Uterus (tissue), 4 donors: ENCODE results near the gene CALN1. TPM values are rescaled to one million over a fixed set of nuclear protein-coding genes. Genes with fewer than 3 reads are reported as not detected.

Experiments used
- DNase-seq, 2 donors: peaks; one replicate each; pipeline ENCODE4 v3.0.0-alpha.2; 2019 to 2020
- H3K27ac ChIP-seq, 2 donors: fragments of 200-600 bp; sonication (generic); 1 replicate in 1 of 2; 2 replicates in 1 of 2; pipeline ENCODE4 v1.5.1; 2016 to 2018
- H3K27me3 ChIP-seq, 2 donors: fragments of 200-600 bp; sonication (generic); one replicate each; pipeline ENCODE4 v1.5.1; 2018 to 2019; ENCODE audit warnings: control low read depth in 1 of 2
- H3K36me3 ChIP-seq, 2 donors: fragments of 200-600 bp; sonication (generic); one replicate each; pipeline ENCODE4 v1.5.1; 2019; ENCODE audit warnings: control low read depth in 1 of 2
- H3K4me1 ChIP-seq, 2 donors: fragments of 200-600 bp; sonication (generic); one replicate each; pipeline ENCODE4 v1.5.1; 2018 to 2019; ENCODE audit warnings: control low read depth in 1 of 2
- H3K4me3 ChIP-seq, 2 donors: fragments of 200-600 bp; sonication (generic); 1 replicate in 1 of 2; 2 replicates in 1 of 2; pipeline ENCODE4 v1.5.1; 2018 to 2019; ENCODE audit warnings: mild to moderate bottlenecking in 1 of 2
- H3K9me3 ChIP-seq, 2 donors: fragments of 200-600 bp; sonication (generic); one replicate each; pipeline ENCODE4 v1.5.1; 2019; ENCODE audit warnings: control low read depth in 1 of 2
- CTCF ChIP-seq, 4 experiments: fragments of 200-600 bp in 2 of 4; fragments of 450-650 bp in 2 of 4; sonication (generic) in 2 of 4; IDR thresholded peaks; one replicate each; pipeline ENCODE4 v1.5.1; 2016 to 2019; ENCODE audit warnings: antibody characterized with exemption in 4 of 4, mild to moderate bottlenecking in 2 of 4, moderate library complexity in 1 of 4
- POLR2A ChIP-seq, 2 donors: fragments of 450-650 bp; IDR thresholded peaks; one replicate each; pipeline ENCODE4 v1.6.1; 2016; ENCODE audit warnings: antibody characterized with exemption in 2 of 2, mild to moderate bottlenecking in 1 of 2, moderate library complexity in 1 of 2
- intact Hi-C: fragments of 100-400 bp; cut with DNase I; formaldehyde crosslinking; loops from one replicate; pipeline ENCODE4 v1.15.1; 2023; ENCODE audit warnings: low total_unique reads
- total RNA-seq, 4 donors: library from RNA; depleted of rRNA in 3 of 4; stranded (reverse); fragments of >200 nt in 3 of 4; gene quantifications; one replicate each; pipeline versions ENCODE4 v1.1.0 to v1.2.4, GENCODE V29; 2014 to 2023
- donor health status: DM: yes; HTN: yes; CAD: no.

CALN1 gene
- total RNA-seq, 4 donors from 2014 or later: 0.49 to 2.3 (median 1.5) TPM; not detected in 1

- no peak overlapping the region for H3K4me3 ChIP-seq
- no peaks in the 10 kb centered on the region for H3K27me3 ChIP-seq
- TF ChIP-seq CTCF (IDR thresholded peaks at IDR 0.05) (no peak), POLR2A (IDR thresholded peaks at IDR 0.05) (no peak)
- H3K36me3 ChIP-seq: no peaks in the 10 kb centered on the region
- H3K4me1 ChIP-seq: no peaks in the 10 kb centered on the region
- no peak for DNase-seq
- intact Hi-C loops: no loop called here
- no peak overlapping the region for H3K27ac ChIP-seq
- no peaks in the 10 kb centered on the region for H3K9me3 ChIP-seq
Observed at GRCh38 chr7:72297636-72298035, 114.5 kb downstream of the CALN1 start.

GRCh38 chr7:72292794-72293193, 119.3 kb downstream of the CALN1 start:
- no peak for TF ChIP-seq CTCF (IDR thresholded peaks at IDR 0.05)
- no peak for TF ChIP-seq POLR2A (IDR thresholded peaks at IDR 0.05)
- intact Hi-C loops: no loop called here
- no peaks in the 10 kb centered on the region for H3K4me1 ChIP-seq

DNA sequence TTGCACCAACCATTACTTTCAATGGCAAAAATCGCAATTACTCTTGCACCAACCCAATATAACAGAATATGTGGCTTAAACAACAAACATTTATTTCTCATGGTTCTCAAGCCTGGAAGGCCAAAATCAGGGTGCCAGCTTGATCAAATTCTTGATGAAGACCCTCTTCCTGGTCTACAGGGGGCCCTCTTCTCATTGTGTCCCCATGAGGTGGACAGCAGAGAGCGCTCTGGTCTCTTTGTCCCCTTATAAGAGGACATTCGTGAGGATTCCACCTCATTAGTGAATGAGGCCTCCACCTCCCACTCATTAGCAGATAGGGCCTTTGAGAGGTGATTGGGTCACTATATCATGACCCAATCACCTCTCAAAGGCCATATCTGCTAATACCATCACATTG, 120.0 kb downstream of the CALN1 start:
- no peak overlapping the region for H3K4me3 ChIP-seq
- no peak overlapping the region for H3K27ac ChIP-seq
- H3K27me3 ChIP-seq: no peaks in the 10 kb centered on the region
- no peaks in the 10 kb centered on the region for H3K36me3 ChIP-seq
- no peaks in the 10 kb centered on the region for H3K9me3 ChIP-seq
- no peak for DNase-seq
- TF ChIP-seq CTCF (IDR thresholded peaks at IDR 0.05): no peak
- no peak for TF ChIP-seq POLR2A (IDR thresholded peaks at IDR 0.05)
- no peaks in the 10 kb centered on the region for H3K4me1 ChIP-seq
- intact Hi-C loops: no loop called here

More at GRCh38 chr7:72292794-72293193, 119.3 kb downstream of the CALN1 start:
- Histone ChIP-seq H3K27me3 (no peaks in the 10 kb centered on the region), H3K36me3 (no peaks in the 10 kb centered on the region), H3K27ac (no peak overlapping the region), H3K9me3 (no peaks in the 10 kb centered on the region), H3K4me3 (no peak overlapping the region)
- DNase-seq: no peak

- Histone ChIP-seq H3K27me3 (no peaks in the 10 kb centered on the region), H3K36me3 (no peaks in the 10 kb centered on the region), H3K27ac (no peak overlapping the region), H3K9me3 (no peaks in the 10 kb centered on the region), H3K4me1 (no peaks in the 10 kb centered on the region), H3K4me3 (no peak overlapping the region)
- TF ChIP-seq POLR2A (IDR thresholded peaks at IDR 0.05) (no peak), CTCF (IDR thresholded peaks at IDR 0.05) (no peak)
- intact Hi-C loops: no loop called here
- DNase-seq: no peak
Observed at GRCh38 chr7:72286519-72286918, 125.6 kb downstream of the CALN1 start.

DNA sequence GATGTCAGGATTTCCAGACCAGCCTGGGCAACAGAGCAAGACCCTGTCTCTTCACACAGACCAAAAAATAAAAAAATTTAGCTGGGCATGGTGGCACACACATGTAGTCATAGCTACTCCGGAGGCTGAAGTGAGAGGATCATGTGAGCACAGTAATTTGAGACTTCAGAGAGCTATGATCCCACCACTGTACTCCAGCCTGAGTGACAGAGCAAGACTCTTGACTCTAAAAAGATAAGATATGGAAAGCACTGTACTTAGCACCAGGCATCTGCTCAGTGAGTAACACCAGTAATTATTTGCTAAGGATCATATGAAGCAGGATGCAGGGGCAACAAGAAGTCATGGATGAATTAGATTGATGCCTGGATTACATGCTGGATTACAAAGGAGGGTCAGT, 128.8 kb downstream of the CALN1 start:
- Histone ChIP-seq H3K9me3 (no peaks in the 10 kb centered on the region), H3K27me3 (no peaks in the 10 kb centered on the region), H3K27ac (no peak overlapping the region), H3K36me3 (no peaks in the 10 kb centered on the region), H3K4me3 (no peak overlapping the region), H3K4me1 (no peaks in the 10 kb centered on the region)
- intact Hi-C loops: no loop called here
- no peak for TF ChIP-seq CTCF (IDR thresholded peaks at IDR 0.05)
- DNase-seq: no peak
